ENCODE results near the gene RTN4R.

The RTN4R gene

DNA sequence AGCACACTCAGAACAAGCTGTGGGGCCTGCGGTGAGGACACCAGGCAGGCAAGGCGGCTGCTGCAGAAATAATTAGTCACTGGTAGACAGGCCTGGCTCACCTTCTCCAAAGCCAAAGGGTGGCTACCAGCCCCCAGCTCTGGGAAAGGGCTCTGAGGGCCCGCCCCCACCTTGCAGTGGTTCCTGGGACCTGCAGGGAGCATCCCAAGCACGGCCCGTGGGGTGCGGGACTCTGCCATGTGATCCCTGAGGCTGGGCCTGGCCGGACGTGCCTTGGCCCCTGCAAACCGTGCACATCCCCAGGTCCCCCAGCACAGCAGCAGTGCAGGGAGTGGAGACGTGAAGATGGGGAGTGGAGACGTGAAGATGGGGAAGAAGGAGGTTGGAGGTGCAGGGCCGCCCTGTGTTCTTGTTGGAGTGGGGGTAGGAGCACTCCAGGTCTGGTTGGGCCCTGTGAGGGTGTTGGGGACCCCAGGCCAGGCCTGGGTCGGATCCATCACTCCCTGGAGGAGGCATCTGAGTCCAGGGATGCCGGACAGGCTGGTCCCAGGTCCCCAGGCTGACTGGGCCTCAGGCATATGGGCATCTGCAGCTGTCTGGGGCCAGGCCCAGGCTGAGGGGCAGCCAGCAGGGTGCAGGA is 41.9 kb downstream of the RTN4R start:
- H3K9me3 ChIP-seq = no peaks in the 10 kb centered on the region
- H3K4me1 ChIP-seq (ENCODE audit: control insufficient read depth in 1 of 2, insufficient read depth in 1 of 2, low read depth in 1 of 2, low read length in 1 of 2) = no peaks in the 10 kb centered on the region
- no peaks in the 10 kb centered on the region for H3K27me3 ChIP-seq
- TF ChIP-seq, protein P1, sequence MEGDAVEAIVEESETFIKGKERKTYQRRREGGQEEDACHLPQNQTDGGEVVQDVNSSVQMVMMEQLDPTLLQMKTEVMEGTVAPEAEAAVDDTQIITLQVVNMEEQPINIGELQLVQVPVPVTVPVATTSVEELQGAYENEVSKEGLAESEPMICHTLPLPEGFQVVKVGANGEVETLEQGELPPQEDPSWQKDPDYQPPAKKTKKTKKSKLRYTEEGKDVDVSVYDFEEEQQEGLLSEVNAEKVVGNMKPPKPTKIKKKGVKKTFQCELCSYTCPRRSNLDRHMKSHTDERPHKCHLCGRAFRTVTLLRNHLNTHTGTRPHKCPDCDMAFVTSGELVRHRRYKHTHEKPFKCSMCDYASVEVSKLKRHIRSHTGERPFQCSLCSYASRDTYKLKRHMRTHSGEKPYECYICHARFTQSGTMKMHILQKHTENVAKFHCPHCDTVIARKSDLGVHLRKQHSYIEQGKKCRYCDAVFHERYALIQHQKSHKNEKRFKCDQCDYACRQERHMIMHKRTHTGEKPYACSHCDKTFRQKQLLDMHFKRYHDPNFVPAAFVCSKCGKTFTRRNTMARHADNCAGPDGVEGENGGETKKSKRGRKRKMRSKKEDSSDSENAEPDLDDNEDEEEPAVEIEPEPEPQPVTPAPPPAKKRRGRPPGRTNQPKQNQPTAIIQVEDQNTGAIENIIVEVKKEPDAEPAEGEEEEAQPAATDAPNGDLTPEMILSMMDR (IDR thresholded peaks at IDR 0.05) = no peak
- no peak overlapping the region for H3K27ac ChIP-seq
- H3K4me3 ChIP-seq (ENCODE audit: low read depth in 1 of 2, low read length in 1 of 2) = no peak overlapping the region
- no peaks in the 10 kb centered on the region for H3K36me3 ChIP-seq

DNA sequence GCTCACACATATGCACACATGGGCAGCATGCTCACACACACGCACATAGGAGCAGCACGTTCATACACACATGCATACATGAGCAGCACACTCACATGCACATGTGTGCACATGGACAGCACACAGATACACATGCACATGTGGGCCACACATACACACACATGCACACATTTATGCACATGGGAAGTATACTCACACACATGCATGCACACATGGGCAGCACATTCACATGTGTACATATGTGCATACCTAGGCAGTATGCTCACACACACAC is 42.5 kb downstream of the RTN4R start:
- Histone ChIP-seq H3K27ac (no peak overlapping the region), H3K4me3 (ENCODE audit: low read depth in 1 of 2, low read length in 1 of 2) (no peak overlapping the region), H3K4me1 (ENCODE audit: control insufficient read depth in 1 of 2, insufficient read depth in 1 of 2, low read depth in 1 of 2, low read length in 1 of 2) (no peaks in the 10 kb centered on the region), H3K9me3 (no peaks in the 10 kb centered on the region), H3K27me3 (no peaks in the 10 kb centered on the region), H3K36me3 (no peaks in the 10 kb centered on the region)
- TF ChIP-seq, protein P1 (IDR thresholded peaks at IDR 0.05) = no peak

DNA sequence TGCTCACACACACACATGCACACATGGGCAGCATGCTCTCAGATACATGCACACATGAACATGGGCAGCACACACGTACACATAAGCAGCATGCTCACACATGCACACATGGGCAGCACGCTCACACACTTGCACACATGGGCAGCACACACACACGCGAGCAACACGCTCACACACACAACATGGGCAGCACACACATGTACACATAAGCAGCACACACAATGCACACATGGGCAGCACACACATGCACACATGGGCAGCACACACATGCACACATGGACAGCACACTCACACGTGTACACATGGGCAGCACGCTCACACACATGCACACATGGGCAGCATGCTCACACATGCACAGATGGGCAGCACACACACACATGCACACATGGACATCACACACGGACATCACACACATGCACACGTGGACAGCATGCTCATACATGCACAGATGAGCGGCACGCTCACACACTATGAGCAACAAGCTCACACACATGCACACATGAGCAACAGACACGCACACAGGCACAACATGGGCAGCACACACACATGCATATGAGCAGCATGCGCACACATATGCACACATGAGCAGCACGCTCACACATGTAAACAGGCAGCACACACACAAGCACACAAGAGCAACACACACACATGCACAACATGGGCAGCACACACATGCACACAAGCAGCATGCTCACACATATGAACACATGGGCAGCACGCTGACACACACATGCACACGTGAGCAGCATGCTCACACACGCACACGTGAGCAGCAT is 43.0 kb downstream of the RTN4R start:
- H3K9me3 ChIP-seq = no peaks in the 10 kb centered on the region
- no peak overlapping the region for H3K27ac ChIP-seq
- H3K4me3 ChIP-seq (ENCODE audit: low read depth in 1 of 2, low read length in 1 of 2) = no peak overlapping the region
- H3K36me3 ChIP-seq = no peaks in the 10 kb centered on the region
- no peaks in the 10 kb centered on the region for H3K27me3 ChIP-seq
- TF ChIP-seq, protein P1 (IDR thresholded peaks at IDR 0.05) = no peak
- no peaks in the 10 kb centered on the region for H3K4me1 ChIP-seq (ENCODE audit: control insufficient read depth in 1 of 2, insufficient read depth in 1 of 2, low read depth in 1 of 2, low read length in 1 of 2)

DNA sequence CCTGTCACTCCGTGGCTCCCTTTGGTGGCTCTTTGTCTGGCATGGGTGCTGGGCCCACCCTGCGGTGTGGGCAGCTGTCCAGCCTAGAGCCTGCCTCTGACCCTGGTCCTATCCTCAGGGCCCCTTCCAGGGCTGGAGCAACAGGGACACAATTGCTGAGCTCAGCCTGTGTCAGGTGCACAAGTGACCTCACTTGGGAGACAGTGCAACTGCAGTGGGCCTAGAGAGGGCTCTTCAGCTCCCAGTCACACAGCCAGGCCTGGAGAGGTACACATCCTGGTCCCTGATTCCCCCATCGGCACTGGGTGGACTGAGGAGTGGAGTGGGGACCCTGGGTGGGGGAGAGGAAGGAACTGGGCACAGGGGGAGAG is 43.9 kb downstream of the RTN4R start:
- TF ChIP-seq, protein P1 (IDR thresholded peaks at IDR 0.05) = no peak
- no peaks in the 10 kb centered on the region for H3K36me3 ChIP-seq
- H3K27me3 ChIP-seq = no peaks in the 10 kb centered on the region
- no peaks in the 10 kb centered on the region for H3K9me3 ChIP-seq
- no peaks in the 10 kb centered on the region for H3K4me1 ChIP-seq (ENCODE audit: control insufficient read depth in 1 of 2, insufficient read depth in 1 of 2, low read depth in 1 of 2, low read length in 1 of 2)
- no peak overlapping the region for H3K4me3 ChIP-seq (ENCODE audit: low read depth in 1 of 2, low read length in 1 of 2)
- no peak overlapping the region for H3K27ac ChIP-seq

DNA sequence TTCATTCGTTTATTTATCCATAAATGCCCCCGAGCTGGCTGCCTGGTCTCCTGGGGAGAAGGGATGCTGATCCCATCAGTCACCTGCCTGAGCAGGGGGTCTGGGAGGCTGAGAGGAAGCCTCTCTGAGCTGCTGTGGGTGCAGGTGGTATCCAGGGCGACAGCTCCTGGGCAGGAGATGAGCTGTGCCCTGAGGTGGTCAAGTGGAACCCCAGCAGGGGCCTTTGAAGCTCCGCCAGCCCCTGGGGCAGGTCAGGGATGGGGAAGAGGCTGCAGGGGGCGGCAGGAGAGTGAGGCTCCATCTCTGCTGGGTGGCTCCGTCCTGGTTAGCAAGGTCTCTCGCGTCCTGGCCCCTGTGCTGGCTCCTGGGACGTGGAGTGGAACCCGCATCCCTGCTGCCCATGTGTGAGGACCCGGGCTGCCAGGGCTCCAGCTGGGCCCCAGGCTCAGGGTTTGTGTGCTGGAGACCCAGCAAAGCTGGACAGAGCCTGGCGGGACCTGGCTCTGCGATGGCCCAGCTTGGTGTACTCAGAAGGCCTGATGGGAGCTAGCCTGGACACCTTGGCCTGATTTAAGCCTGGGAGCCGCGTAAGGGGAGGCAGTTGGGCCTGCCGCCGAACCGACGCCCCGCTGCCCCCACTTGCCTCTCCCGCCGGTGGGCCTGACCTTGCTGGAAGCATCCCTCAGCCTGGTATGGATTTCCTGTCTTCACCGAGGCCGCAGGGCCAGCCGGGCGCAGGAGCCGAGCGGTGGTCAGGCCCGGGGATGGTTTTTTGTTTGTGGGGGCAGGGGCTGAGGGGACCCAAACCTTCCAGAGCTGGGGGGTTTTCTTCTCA is 44.5 kb downstream of the RTN4R start:
- no peaks in the 10 kb centered on the region for H3K27me3 ChIP-seq
- TF ChIP-seq, protein P1 (IDR thresholded peaks at IDR 0.05) = no peak
- no peaks in the 10 kb centered on the region for H3K4me1 ChIP-seq (ENCODE audit: control insufficient read depth in 1 of 2, insufficient read depth in 1 of 2, low read depth in 1 of 2, low read length in 1 of 2)
- H3K4me3 ChIP-seq (ENCODE audit: low read depth in 1 of 2, low read length in 1 of 2) = no peak overlapping the region
- H3K9me3 ChIP-seq = no peaks in the 10 kb centered on the region
- H3K27ac ChIP-seq = no peak overlapping the region
- H3K36me3 ChIP-seq = no peaks in the 10 kb centered on the region

Measured in neutrophil (primary cell).